Liver (tissue), 3 donors: ENCODE results near the gene MACROD1.

Source experiments
- CTCF ChIP-seq: fragments of 150-350 bp; IDR thresholded peaks from 2 replicates; pipeline ENCODE4 v1.5.1; 2017; ENCODE audit warnings: improper control_type of control experiment, low read depth, low read length; ENCODE audit not compliant: missing input control
- EGR1 ChIP-seq, 2 donors: IDR thresholded peaks; 2 replicates each; pipeline ENCODE4 v1.6.1; 2016 to 2018; ENCODE audit warnings: antibody characterized with exemption in 2 of 2, low read depth in 2 of 2
- JUND ChIP-seq, 2 donors: IDR thresholded peaks; 2 replicates each; pipeline ENCODE4 v1.6.1; 2016; ENCODE audit warnings: antibody characterized with exemption in 2 of 2
- RAD21 ChIP-seq, 2 donors: IDR thresholded peaks; 2 replicates each; pipeline ENCODE4 v1.6.1; 2016; ENCODE audit warnings: antibody characterized with exemption in 2 of 2, mild to moderate bottlenecking in 2 of 2
- REST ChIP-seq: IDR thresholded peaks from 2 replicates; pipeline ENCODE4 v1.6.1; 2016; ENCODE audit warnings: antibody characterized with exemption, mild to moderate bottlenecking
- SP1 ChIP-seq: IDR thresholded peaks from 2 replicates; pipeline ENCODE4 v1.6.1; 2018; ENCODE audit warnings: antibody characterized with exemption, mild to moderate bottlenecking
- TAF1 ChIP-seq: conservative IDR thresholded peaks from 2 replicates; pipeline ENCODE4 v1.6.1; 2016; ENCODE audit warnings: antibody characterized with exemption, mild to moderate bottlenecking
- donor health status: healthy.
- donor health status: healthy.

- TF ChIP-seq CTCF (no peak), JUND (IDR thresholded peaks at IDR 0.05) (no peak), REST (no peak), EGR1 (IDR thresholded peaks at IDR 0.05; ENCODE audit: low read depth in 2 of 2) (no peak), SP1 (no peak), TAF1 (no peak), RAD21 (IDR thresholded peaks at IDR 0.05) (no peak)
These were observed 127.4 kb downstream of the MACROD1 start for GRCh38 chr11:64038500-64038899.
